ENCODE data around the gene RCAN1.
"Not testable (repeated sequence)": the region's sequence is repeated elsewhere in the genome, so short reads cannot be mapped to it uniquely, and the experiment has no call there.

RCAN1 gene

GRCh38 chr21:34511181-34511580, 103.7 kb downstream of the RCAN1 start:
- Histone ChIP-seq H3K36me3 (ENCODE audit: control insufficient read depth, insufficient read depth, low read length) (no peaks in the 10 kb centered on the region), H3K27ac (ENCODE audit: low read depth, low read length) (no peak overlapping the region), H3K9ac (ENCODE audit: low read length) (no peak overlapping the region), H3K4me1 (ENCODE audit: control insufficient read depth, insufficient read depth, low read length) (no peaks in the 10 kb centered on the region), H3K4me3 (ENCODE audit: low read length) (no peak overlapping the region), H3K27me3 (ENCODE audit: control insufficient read depth, insufficient read depth, low read length) (no peaks in the 10 kb centered on the region)

GRCh38 chr21:34510148-34511142, 104.5 kb downstream of the RCAN1 start:
- Histone ChIP-seq H3K4me1 (ENCODE audit: control insufficient read depth, insufficient read depth, low read length) (no peaks in the 10 kb centered on the region), H3K27me3 (ENCODE audit: control insufficient read depth, insufficient read depth, low read length) (no peaks in the 10 kb centered on the region), H3K9ac (ENCODE audit: low read length) (no peak overlapping the region), H3K4me3 (ENCODE audit: low read length) (no peak overlapping the region), H3K27ac (ENCODE audit: low read depth, low read length) (no peak overlapping the region), H3K36me3 (ENCODE audit: control insufficient read depth, insufficient read depth, low read length) (no peaks in the 10 kb centered on the region)

DNA sequence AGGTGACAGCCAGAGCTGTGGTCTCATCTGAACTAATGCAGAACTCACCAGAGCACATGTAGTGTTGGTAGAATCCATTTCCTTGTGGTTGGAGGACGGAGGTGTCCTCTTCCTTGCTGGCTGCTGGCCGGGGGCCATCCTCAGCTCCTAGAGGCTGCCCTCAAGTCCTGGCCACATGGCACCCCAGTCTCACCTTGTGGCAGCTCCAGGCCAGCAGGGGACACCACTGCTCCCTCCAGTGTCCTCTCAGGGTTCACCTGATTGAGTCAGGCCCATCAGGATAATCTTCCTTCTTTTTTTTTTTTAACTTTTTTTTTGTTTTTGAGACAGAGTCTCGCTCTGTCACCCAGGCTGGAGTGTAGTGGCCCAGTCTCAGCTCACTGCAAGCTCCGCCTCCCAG, 105.8 kb downstream of the RCAN1 start:
- Histone ChIP-seq H3K27me3 (ENCODE audit: control insufficient read depth, insufficient read depth, low read length) (no peaks in the 10 kb centered on the region), H3K27ac (ENCODE audit: low read depth, low read length) (no peak overlapping the region), H3K36me3 (ENCODE audit: control insufficient read depth, insufficient read depth, low read length) (no peaks in the 10 kb centered on the region), H3K4me3 (ENCODE audit: low read length) (no peak overlapping the region), H3K4me1 (ENCODE audit: control insufficient read depth, insufficient read depth, low read length) (no peaks in the 10 kb centered on the region), H3K9ac (ENCODE audit: low read length) (no peak overlapping the region)

- no peaks in the 10 kb centered on the region for H3K4me1 ChIP-seq (ENCODE audit: control insufficient read depth, insufficient read depth, low read length)
- no peak overlapping the region for H3K9ac ChIP-seq (ENCODE audit: low read length)
- H3K36me3 ChIP-seq (ENCODE audit: control insufficient read depth, insufficient read depth, low read length) = no peaks in the 10 kb centered on the region
- H3K27me3 ChIP-seq (ENCODE audit: control insufficient read depth, insufficient read depth, low read length) = no peaks in the 10 kb centered on the region
- no peak overlapping the region for H3K4me3 ChIP-seq (ENCODE audit: low read length)
- no peak overlapping the region for H3K27ac ChIP-seq (ENCODE audit: low read depth, low read length)
Observed at GRCh38 chr21:34504595-34504994, 110.3 kb downstream of the RCAN1 start.

GRCh38 chr21:34502480-34503106, 112.3 kb downstream of the RCAN1 start:
- Histone ChIP-seq H3K36me3 (ENCODE audit: control insufficient read depth, insufficient read depth, low read length) (no peaks in the 10 kb centered on the region), H3K27ac (ENCODE audit: low read depth, low read length) (no peak overlapping the region), H3K4me3 (ENCODE audit: low read length) (no peak overlapping the region), H3K27me3 (ENCODE audit: control insufficient read depth, insufficient read depth, low read length) (no peaks in the 10 kb centered on the region), H3K4me1 (ENCODE audit: control insufficient read depth, insufficient read depth, low read length) (no peaks in the 10 kb centered on the region), H3K9ac (ENCODE audit: low read length) (no peak overlapping the region)

- no peak overlapping the region for H3K9ac ChIP-seq (ENCODE audit: low read length)
- H3K27me3 ChIP-seq (ENCODE audit: control insufficient read depth, insufficient read depth, low read length) = no peaks in the 10 kb centered on the region
- H3K36me3 ChIP-seq (ENCODE audit: control insufficient read depth, insufficient read depth, low read length) = no peaks in the 10 kb centered on the region
- H3K27ac ChIP-seq (ENCODE audit: low read depth, low read length) = no peak overlapping the region
- H3K4me1 ChIP-seq (ENCODE audit: control insufficient read depth, insufficient read depth, low read length) = no peaks in the 10 kb centered on the region
- no peak overlapping the region for H3K4me3 ChIP-seq (ENCODE audit: low read length)
Observed at GRCh38 chr21:34501716-34502115, 113.2 kb downstream of the RCAN1 start.

DNA sequence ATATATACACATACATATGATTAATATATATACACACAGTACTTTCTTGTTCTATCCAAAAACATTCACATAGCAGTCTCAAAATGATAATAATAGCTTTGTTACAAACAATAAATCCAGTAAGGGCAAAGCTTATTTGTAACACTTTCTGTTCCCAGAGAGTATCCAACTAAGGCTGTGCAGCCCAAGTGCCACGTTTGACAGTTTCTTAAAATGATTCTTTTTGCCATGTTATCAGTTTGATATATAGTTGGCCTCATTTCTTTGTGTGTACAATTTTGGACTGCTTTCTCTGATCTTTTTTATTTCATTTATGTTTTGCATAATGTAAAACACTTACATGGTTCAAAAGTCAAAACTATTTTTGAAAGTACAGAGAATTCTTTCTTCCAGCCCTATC, 114.7 kb downstream of the RCAN1 start:
- no peaks in the 10 kb centered on the region for H3K36me3 ChIP-seq (ENCODE audit: control insufficient read depth, insufficient read depth, low read length)
- no peak overlapping the region for H3K4me3 ChIP-seq (ENCODE audit: low read length)
- no peaks in the 10 kb centered on the region for H3K27me3 ChIP-seq (ENCODE audit: control insufficient read depth, insufficient read depth, low read length)
- H3K4me1 ChIP-seq (ENCODE audit: control insufficient read depth, insufficient read depth, low read length) = no peaks in the 10 kb centered on the region
- no peak overlapping the region for H3K9ac ChIP-seq (ENCODE audit: low read length)
- no peak overlapping the region for H3K27ac ChIP-seq (ENCODE audit: low read depth, low read length)

- H3K27me3 ChIP-seq (ENCODE audit: control insufficient read depth, insufficient read depth, low read length) = no peaks in the 10 kb centered on the region
- no peaks in the 10 kb centered on the region for H3K36me3 ChIP-seq (ENCODE audit: control insufficient read depth, insufficient read depth, low read length)
- H3K27ac ChIP-seq (ENCODE audit: low read depth, low read length) = no peak overlapping the region
- H3K4me1 ChIP-seq (ENCODE audit: control insufficient read depth, insufficient read depth, low read length) = no peaks in the 10 kb centered on the region
- no peak overlapping the region for H3K4me3 ChIP-seq (ENCODE audit: low read length)
- no peak overlapping the region for H3K9ac ChIP-seq (ENCODE audit: low read length)
Observed at GRCh38 chr21:34499116-34499515, 115.8 kb downstream of the RCAN1 start.

GRCh38 chr21:34498623-34499022, 116.3 kb downstream of the RCAN1 start:
- H3K9ac ChIP-seq (ENCODE audit: low read length) = no peak overlapping the region
- H3K4me1 ChIP-seq (ENCODE audit: control insufficient read depth, insufficient read depth, low read length) = no peaks in the 10 kb centered on the region
- H3K4me3 ChIP-seq (ENCODE audit: low read length) = no peak overlapping the region
- H3K36me3 ChIP-seq (ENCODE audit: control insufficient read depth, insufficient read depth, low read length) = no peaks in the 10 kb centered on the region
- no peak overlapping the region for H3K27ac ChIP-seq (ENCODE audit: low read depth, low read length)
- H3K27me3 ChIP-seq (ENCODE audit: control insufficient read depth, insufficient read depth, low read length) = no peaks in the 10 kb centered on the region

GRCh38 chr21:34483854-34484253, 131.1 kb downstream of the RCAN1 start:
- not testable (repeated sequence) for H3K4me1 ChIP-seq (ENCODE audit: control insufficient read depth, insufficient read depth, low read length); H3K4me3 ChIP-seq (ENCODE audit: low read length); H3K9ac ChIP-seq (ENCODE audit: low read length); H3K27me3 ChIP-seq (ENCODE audit: control insufficient read depth, insufficient read depth, low read length); H3K27ac ChIP-seq (ENCODE audit: low read depth, low read length); H3K36me3 ChIP-seq (ENCODE audit: control insufficient read depth, insufficient read depth, low read length)

DNA sequence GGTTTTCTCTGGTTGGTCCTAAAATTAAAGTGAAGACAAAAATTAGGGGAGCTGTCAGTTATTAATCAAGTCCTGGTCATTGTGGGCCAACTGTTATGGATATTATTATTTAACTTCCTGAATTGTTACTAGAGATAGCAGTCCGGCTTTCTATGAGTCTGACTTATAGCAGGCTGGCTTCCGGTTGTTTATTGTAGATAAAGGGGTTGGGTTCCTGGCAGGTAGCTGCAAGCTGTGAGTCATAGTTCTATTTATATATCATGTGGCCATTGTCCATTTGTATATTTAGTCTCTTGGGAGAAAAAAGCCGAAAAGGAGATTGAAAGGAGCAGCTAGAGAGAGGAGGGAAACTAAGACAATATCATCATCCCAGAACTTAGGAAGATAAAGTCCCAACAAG, 131.5 kb downstream of the RCAN1 start:
- H3K27me3 ChIP-seq (ENCODE audit: control insufficient read depth, insufficient read depth, low read length); H3K4me1 ChIP-seq (ENCODE audit: control insufficient read depth, insufficient read depth, low read length): not testable (repeated sequence)

GRCh38 chr21:34467333-34467732, 147.6 kb downstream of the RCAN1 start:
- H3K9ac ChIP-seq (ENCODE audit: low read length); H3K27ac ChIP-seq (ENCODE audit: low read depth, low read length); H3K27me3 ChIP-seq (ENCODE audit: control insufficient read depth, insufficient read depth, low read length); H3K4me3 ChIP-seq (ENCODE audit: low read length); H3K4me1 ChIP-seq (ENCODE audit: control insufficient read depth, insufficient read depth, low read length); H3K36me3 ChIP-seq (ENCODE audit: control insufficient read depth, insufficient read depth, low read length): not testable (repeated sequence)

More for the DNA sequence above, 131.5 kb downstream of the RCAN1 start:
- not testable (repeated sequence) for H3K9ac ChIP-seq (ENCODE audit: low read length); H3K4me3 ChIP-seq (ENCODE audit: low read length); H3K36me3 ChIP-seq (ENCODE audit: control insufficient read depth, insufficient read depth, low read length); H3K27ac ChIP-seq (ENCODE audit: low read depth, low read length)
